GM12878 (cell line): ENCODE measurements around the gene FAM25G. TPM values are rescaled to one million over a fixed set of nuclear protein-coding genes. Genes with fewer than 3 reads are reported as not detected.
"Not testable (repeated sequence)": the region's sequence is repeated elsewhere in the genome, so short reads cannot be mapped to it uniquely, and the experiment has no call there.

ENCODE experiments used
- ATAC-seq: fragments of 200-7000 bp; cut with Tn5 transposase; 3 replicates; pipeline ENCODE4 v1.9.1; 2020; ENCODE audit warnings: mild to moderate bottlenecking, moderate library complexity
- BruUV-seq: library from RNA; stranded (reverse); fragments of 400-500 nt; replicated peaks from 2 replicates; lab custom pipeline; 2021; lab: Mats Ljungman, UMichigan
- CTCF ChIA-PET: fragments of 300-600 bp; sonication (Branson Sonifier 250); formaldehyde crosslinking; extraction: SDS; loops from one replicate; lab custom pipeline; 2021; ENCODE audit warnings: inconsistent platforms; lab: Yijun Ruan, JAX
- POLR2A ChIA-PET: fragments of 350-600 bp; formaldehyde crosslinking; extraction: SDS; loops from one replicate; lab custom pipeline; 2021; ENCODE audit warnings: inconsistent platforms; lab: Charles Lee
- RAD21 ChIA-PET: fragments of 300-600 bp; sonication (Branson Sonifier 250); formaldehyde crosslinking; loops from one replicate; lab custom pipeline; 2023; ENCODE audit warnings: antibody characterized with exemption; ENCODE audit not compliant: unreplicated experiment; lab: Charles Lee
- SMC1A ChIA-PET: fragments of 300-600 bp; sonication (Branson Sonifier 250); formaldehyde crosslinking; loops from one replicate; lab custom pipeline; 2023; ENCODE audit not compliant: unreplicated experiment, uncharacterized antibody; lab: Charles Lee
- DNase-seq: peaks from one replicate; pipeline ENCODE4 v3.0.0-alpha.2; 2011; ENCODE audit warnings: low read depth, low spot score
- FAIRE-seq: peaks from 3 replicates; lab custom pipeline; 2011; peaks lifted over from hg19 to GRCh38; lab: Jason Lieb, UNC
- H2AFZ ChIP-seq: 2 replicates; pipeline ENCODE4 v1.6.0; 2011; ENCODE audit warnings: low read depth, low read length, control low read depth; ENCODE audit not compliant: control insufficient read depth
- H3K27ac ChIP-seq: 2 replicates; pipeline ENCODE4 v1.5.1; 2011; ENCODE audit warnings: control low read depth; ENCODE audit not compliant: control insufficient read depth, insufficient read depth
- H3K27me3 ChIP-seq, 2 experiments: replicated peaks in 1 of 2; 2 replicates each; pipeline versions ENCODE4 v1.6.0 to v1.6.1; 2011; ENCODE audit warnings: low read length in 1 of 2; ENCODE audit not compliant: control insufficient read depth in 2 of 2, insufficient read depth in 2 of 2
- H3K36me3 ChIP-seq, 2 experiments: 2 replicates each; pipeline ENCODE4 v1.5.1; 2011; ENCODE audit warnings: low read length in 1 of 2; ENCODE audit not compliant: control insufficient read depth in 2 of 2, insufficient read depth in 2 of 2
- H3K4me1 ChIP-seq: 2 replicates; pipeline ENCODE4 v1.6.1; 2011; ENCODE audit warnings: mild to moderate bottlenecking, low read length, moderate library complexity, mixed read lengths; ENCODE audit not compliant: control insufficient read depth, insufficient read depth
- H3K4me2 ChIP-seq: 2 replicates; pipeline ENCODE4 v1.6.0; 2011; ENCODE audit warnings: control low read depth; ENCODE audit not compliant: control insufficient read depth, insufficient read depth
- H3K4me3 ChIP-seq: fragments of 200-600 bp; sonication (generic); 2 replicates; pipeline ENCODE4 v1.5.1; 2016
- H3K79me2 ChIP-seq: 2 replicates; pipeline ENCODE4 v1.6.0; 2011; ENCODE audit warnings: low read length; ENCODE audit not compliant: control insufficient read depth, insufficient read depth
- H3K9ac ChIP-seq: 2 replicates; pipeline ENCODE4 v1.8.0; 2011; ENCODE audit warnings: low read length, control low read depth, mixed read lengths; ENCODE audit not compliant: control insufficient read depth, insufficient read depth
- H3K9me3 ChIP-seq: replicated peaks from 3 replicates; pipeline ENCODE4 v1.5.1; 2011; ENCODE audit warnings: mild to moderate bottlenecking, low read length; ENCODE audit not compliant: control insufficient read depth, insufficient read depth
- H4K20me1 ChIP-seq: 2 replicates; pipeline ENCODE4 v1.6.0; 2011; ENCODE audit not compliant: control insufficient read depth, insufficient read depth
- MTA2 ChIP-seq: fragments of 450-650 bp; IDR thresholded peaks from 2 replicates; pipeline ENCODE4 v1.6.1; 2016; ENCODE audit warnings: low read depth, mild to moderate bottlenecking, moderate library complexity
- STAT1 ChIP-seq: fragments of 450-650 bp; conservative IDR thresholded peaks from 2 replicates; pipeline ENCODE4 v1.6.1; 2014; ENCODE audit warnings: antibody characterized with exemption, mild to moderate bottlenecking
- WGBS: methylation state at CpG from one replicate; pipeline ENCODE4 v1.1.6; 2016; ENCODE audit warnings: low lambda C conversion rate; ENCODE audit not compliant: insufficient replicate concordance, insufficient coverage; ENCODE audit errors: missing lambda C conversion rate; 5-methylcytosine and 5-hydroxymethylcytosine counted together
- in situ Hi-C: fragments of 300-500 bp; cut with MboI; formaldehyde crosslinking; loops from 9 replicates; pipeline ENCODE4 v1.14.3; 2018; ENCODE audit warnings: mixed read lengths
- intact Hi-C: fragments of 100-400 bp; cut with micrococcal nuclease; formaldehyde crosslinking; loops from one replicate; pipeline ENCODE4 v1.14.2; 2022; ENCODE audit not compliant: unreplicated experiment
- polyA plus RNA-seq, 11 experiments: library from polyadenylated mRNA; depleted of rRNA in 4 of 11; unstranded in 6 of 11; stranded (reverse) in 5 of 11; fragments of >200 nt; fragmentation: Nextera tagmentation in 4 of 11; fragmentation: Illumina TruSeq in 1 of 11; extraction: Ambion mirVana in 4 of 11; extraction: Trizol in 1 of 11; gene quantifications; 1 replicate in 1 of 11; 2 replicates in 10 of 11; pipeline versions ENCODE4 v1.2.1 to v1.2.3, GENCODE V29; 2011 to 2016; ENCODE audit warnings: inconsistent platforms in 2 of 11, missing spikeins in 2 of 11, low read depth in 1 of 11
- total RNA-seq, 4 experiments: library from RNA; depleted of rRNA in 3 of 4; stranded (reverse); fragments of >200 nt in 3 of 4; fragmentation: Illumina TruSeq in 1 of 4; extraction: Trizol in 1 of 4; gene quantifications; 2 replicates each; pipeline versions ENCODE4 v1.2.1 to v1.2.3, GENCODE V29; 2013 to 2021
- TF ChIP-seq, protein P1 (sequence below): fragments of 150-350 bp; IDR thresholded peaks from 2 replicates; pipeline ENCODE4 v1.6.1; 2016; ENCODE audit warnings: low read depth, low read length
- TF ChIP-seq, protein P2 (sequence below): fragments of 450-650 bp; IDR thresholded peaks from 2 replicates; pipeline ENCODE4 v1.6.1; 2017; ENCODE audit warnings: antibody characterized with exemption, mild to moderate bottlenecking, moderate library complexity

Gene FAM25G
- total and polyA plus RNA-seq, 10 of the 15 experiments (the other 5 are each of a cell fraction or from before 2014, with no cell fraction given): not detected

DNA sequence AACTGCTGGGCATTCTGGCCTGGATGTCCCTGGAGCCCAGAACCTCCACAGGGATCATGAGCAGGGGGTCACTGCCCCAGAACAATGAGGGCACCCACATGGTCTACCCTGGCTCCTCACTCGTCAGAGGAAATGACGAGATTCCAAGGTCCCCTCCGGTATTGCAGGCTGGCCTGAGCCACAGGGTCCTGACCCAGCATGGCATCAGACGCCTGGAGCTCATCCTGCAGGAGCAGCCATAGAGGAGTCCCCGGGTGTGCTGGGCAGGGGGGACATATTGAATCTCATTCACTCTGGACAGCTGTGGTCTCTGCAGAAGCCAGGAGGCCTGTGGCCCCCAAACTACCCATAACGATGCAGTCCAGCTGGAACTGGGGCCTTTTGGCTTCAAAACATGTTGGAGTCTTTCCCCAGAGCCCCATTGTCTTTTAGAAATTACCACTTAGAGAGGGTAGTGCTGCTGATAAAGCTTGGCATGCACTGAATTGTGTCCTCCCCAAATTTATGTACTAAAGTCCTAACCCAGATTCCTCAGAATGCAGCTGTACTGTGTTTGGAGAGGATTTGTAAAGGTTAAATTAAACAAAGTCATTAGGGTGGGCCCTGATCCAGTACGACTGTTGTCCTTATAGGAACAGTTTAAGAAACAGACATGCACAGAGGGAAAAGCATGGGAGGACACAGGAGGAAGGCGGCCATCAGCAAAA, 35.3 kb downstream of the FAM25G start (continued):
- TF ChIP-seq, protein P1, sequence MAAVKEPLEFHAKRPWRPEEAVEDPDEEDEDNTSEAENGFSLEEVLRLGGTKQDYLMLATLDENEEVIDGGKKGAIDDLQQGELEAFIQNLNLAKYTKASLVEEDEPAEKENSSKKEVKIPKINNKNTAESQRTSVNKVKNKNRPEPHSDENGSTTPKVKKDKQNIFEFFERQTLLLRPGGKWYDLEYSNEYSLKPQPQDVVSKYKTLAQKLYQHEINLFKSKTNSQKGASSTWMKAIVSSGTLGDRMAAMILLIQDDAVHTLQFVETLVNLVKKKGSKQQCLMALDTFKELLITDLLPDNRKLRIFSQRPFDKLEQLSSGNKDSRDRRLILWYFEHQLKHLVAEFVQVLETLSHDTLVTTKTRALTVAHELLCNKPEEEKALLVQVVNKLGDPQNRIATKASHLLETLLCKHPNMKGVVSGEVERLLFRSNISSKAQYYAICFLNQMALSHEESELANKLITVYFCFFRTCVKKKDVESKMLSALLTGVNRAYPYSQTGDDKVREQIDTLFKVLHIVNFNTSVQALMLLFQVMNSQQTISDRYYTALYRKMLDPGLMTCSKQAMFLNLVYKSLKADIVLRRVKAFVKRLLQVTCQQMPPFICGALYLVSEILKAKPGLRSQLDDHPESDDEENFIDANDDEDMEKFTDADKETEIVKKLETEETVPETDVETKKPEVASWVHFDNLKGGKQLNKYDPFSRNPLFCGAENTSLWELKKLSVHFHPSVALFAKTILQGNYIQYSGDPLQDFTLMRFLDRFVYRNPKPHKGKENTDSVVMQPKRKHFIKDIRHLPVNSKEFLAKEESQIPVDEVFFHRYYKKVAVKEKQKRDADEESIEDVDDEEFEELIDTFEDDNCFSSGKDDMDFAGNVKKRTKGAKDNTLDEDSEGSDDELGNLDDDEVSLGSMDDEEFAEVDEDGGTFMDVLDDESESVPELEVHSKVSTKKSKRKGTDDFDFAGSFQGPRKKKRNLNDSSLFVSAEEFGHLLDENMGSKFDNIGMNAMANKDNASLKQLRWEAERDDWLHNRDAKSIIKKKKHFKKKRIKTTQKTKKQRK: no peak
- no peak for TF ChIP-seq STAT1
- TF ChIP-seq, protein P2, sequence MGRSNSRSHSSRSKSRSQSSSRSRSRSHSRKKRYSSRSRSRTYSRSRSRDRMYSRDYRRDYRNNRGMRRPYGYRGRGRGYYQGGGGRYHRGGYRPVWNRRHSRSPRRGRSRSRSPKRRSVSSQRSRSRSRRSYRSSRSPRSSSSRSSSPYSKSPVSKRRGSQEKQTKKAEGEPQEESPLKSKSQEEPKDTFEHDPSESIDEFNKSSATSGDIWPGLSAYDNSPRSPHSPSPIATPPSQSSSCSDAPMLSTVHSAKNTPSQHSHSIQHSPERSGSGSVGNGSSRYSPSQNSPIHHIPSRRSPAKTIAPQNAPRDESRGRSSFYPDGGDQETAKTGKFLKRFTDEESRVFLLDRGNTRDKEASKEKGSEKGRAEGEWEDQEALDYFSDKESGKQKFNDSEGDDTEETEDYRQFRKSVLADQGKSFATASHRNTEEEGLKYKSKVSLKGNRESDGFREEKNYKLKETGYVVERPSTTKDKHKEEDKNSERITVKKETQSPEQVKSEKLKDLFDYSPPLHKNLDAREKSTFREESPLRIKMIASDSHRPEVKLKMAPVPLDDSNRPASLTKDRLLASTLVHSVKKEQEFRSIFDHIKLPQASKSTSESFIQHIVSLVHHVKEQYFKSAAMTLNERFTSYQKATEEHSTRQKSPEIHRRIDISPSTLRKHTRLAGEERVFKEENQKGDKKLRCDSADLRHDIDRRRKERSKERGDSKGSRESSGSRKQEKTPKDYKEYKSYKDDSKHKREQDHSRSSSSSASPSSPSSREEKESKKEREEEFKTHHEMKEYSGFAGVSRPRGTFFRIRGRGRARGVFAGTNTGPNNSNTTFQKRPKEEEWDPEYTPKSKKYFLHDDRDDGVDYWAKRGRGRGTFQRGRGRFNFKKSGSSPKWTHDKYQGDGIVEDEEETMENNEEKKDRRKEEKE: no peak
- no peak for TF ChIP-seq MTA2

DNA sequence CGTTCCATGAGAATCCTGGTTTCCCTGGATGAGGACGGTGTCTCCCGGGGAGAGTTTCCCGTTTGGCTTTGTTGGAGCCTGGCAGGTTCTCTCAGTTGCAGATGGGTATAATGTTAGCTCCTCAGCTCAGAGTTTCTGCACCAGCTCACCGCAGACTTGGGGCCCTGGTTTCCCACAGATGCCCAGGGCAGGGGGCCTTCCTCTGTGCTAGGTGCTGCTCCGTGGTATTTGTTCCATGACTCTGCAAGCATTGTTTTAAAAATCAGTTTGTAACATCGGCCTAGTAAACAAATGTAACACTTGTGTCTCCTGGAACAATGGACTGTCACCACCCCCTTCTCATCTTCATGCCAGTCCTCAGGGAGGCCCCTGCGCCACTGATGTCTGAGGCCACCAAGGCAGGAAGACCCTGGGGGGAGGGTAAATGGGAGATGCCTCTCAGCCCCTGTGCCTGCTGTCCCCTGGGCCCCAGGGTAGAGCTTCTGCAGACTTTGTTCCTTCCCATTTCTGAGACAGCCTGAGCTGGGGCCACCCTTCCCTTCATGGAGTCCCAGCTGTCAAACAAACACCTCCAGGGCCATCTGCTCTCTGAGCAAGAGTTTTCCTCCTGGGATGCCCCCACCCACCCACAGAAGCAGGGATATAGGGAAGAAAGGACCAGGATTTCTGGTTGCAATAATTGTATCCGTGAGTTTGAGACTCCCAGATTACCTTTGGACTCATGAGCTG, 36.0 kb downstream of the FAM25G start:
- intact Hi-C loops, H3K27ac ChIP-seq: not testable (repeated sequence)

More for the DNA sequence above, 36.0 kb downstream of the FAM25G start:
- H4K20me1 ChIP-seq, H3K9ac ChIP-seq, POLR2A ChIA-PET, H3K9me3 ChIP-seq, H3K4me3 ChIP-seq, H3K4me2 ChIP-seq, H3K79me2 ChIP-seq, H3K27me3 ChIP-seq, RAD21 ChIA-PET, ATAC-seq, in situ Hi-C loops, H3K36me3 ChIP-seq, H2AFZ ChIP-seq, H3K4me1 ChIP-seq, BruUV-seq, FAIRE-seq, DNase-seq, CTCF ChIA-PET: not testable (repeated sequence)
- WGBS: 3% methylated on average over 9 of the region's 9 CpGs
- SMC1A ChIA-PET: interaction anchor here (0.6 kb wide), 1 partner anchor 303 kb away, joined by 3 read pairs; no protein-coding TSS in a partner anchor
